HepG2 (cell line): ENCODE data around the gene DNTTIP2. TPM values are rescaled to one million over a fixed set of nuclear protein-coding genes. Genes with fewer than 3 reads are reported as not detected.

Source experiments
- ATAC-seq: fragments of 200-7000 bp; cut with Tn5 transposase; 3 replicates; pipeline ENCODE4 v1.9.1; 2020; ENCODE audit warnings: mild to moderate bottlenecking, moderate library complexity
- BruUV-seq: library from RNA; stranded (reverse); fragments of 400-500 nt; replicated peaks from 2 replicates; lab custom pipeline; 2021; lab: Mats Ljungman, UMichigan
- CTCF ChIA-PET: fragments of 300-600 bp; formaldehyde crosslinking; extraction: SDS; loops from one replicate; lab custom pipeline; 2021; ENCODE audit warnings: low total read pairs, inconsistent platforms, low intra/inter-chr PET ratio; lab: Yijun Ruan, JAX
- POLR2A ChIA-PET: fragments of 350-600 bp; sonication (Branson Sonifier 250); formaldehyde crosslinking; loops from one replicate; lab custom pipeline; 2020; ENCODE audit warnings: antibody characterized with exemption, inconsistent platforms; lab: Yijun Ruan, JAX
- DNase-seq: peaks from one replicate; pipeline ENCODE4 v3.0.0-alpha.2; 2015; ENCODE audit warnings: low spot score
- FAIRE-seq: peaks from 3 replicates; lab custom pipeline; 2011; peaks lifted over from hg19 to GRCh38; lab: Jason Lieb, UNC
- H2AFZ ChIP-seq: one replicate; pipeline ENCODE4 v1.6.1; 2011; ENCODE audit warnings: low read length, inconsistent platforms
- H3K27ac ChIP-seq: fragments of 300-600 bp; 3 replicates; pipeline ENCODE4 v1.8.0; 2011; ENCODE audit warnings: mixed run types, mild to moderate bottlenecking, mixed read lengths, low read length, inconsistent platforms; ENCODE audit not compliant: insufficient read depth; ENCODE audit errors: extremely low read length
- H3K27me3 ChIP-seq, 2 experiments: fragments of 200-600 bp in 1 of 2; 2 replicates in 1 of 2; 3 replicates in 1 of 2; pipeline versions ENCODE4 v1.6.0 to v1.8.0; 2011; ENCODE audit warnings: low read length in 2 of 2, mild to moderate bottlenecking in 2 of 2, moderate library complexity in 2 of 2, inconsistent platforms in 1 of 2; ENCODE audit not compliant: insufficient read depth in 2 of 2, control insufficient read depth in 1 of 2
- H3K36me3 ChIP-seq, 2 experiments: fragments of 200-600 bp in 1 of 2; replicated peaks in 1 of 2; 2 replicates in 1 of 2; 3 replicates in 1 of 2; pipeline versions ENCODE4 v1.5.1 to v1.8.0; 2011; ENCODE audit warnings: low read length in 2 of 2, inconsistent platforms in 1 of 2; ENCODE audit not compliant: insufficient read depth in 2 of 2, control insufficient read depth in 1 of 2
- H3K4me1 ChIP-seq: 2 replicates; pipeline ENCODE4 v1.5.1; 2012; ENCODE audit warnings: low read length, inconsistent platforms; ENCODE audit not compliant: insufficient read depth
- H3K4me2 ChIP-seq: 2 replicates; pipeline ENCODE4 v1.6.0; 2011; ENCODE audit warnings: low read depth, low read length, inconsistent platforms
- H3K4me3 ChIP-seq, 3 experiments: fragments of 200-600 bp in 1 of 3; sonication (generic), shearing (Covaris generic) in 1 of 3; replicated peaks in 1 of 3; 2 replicates each; pipeline ENCODE4 v1.5.1; 2011 to 2016; ENCODE audit warnings: low read length in 3 of 3, inconsistent platforms in 2 of 3, low read depth in 2 of 3, mild to moderate bottlenecking in 2 of 3, control low read depth in 1 of 3, mixed read lengths in 1 of 3; ENCODE audit not compliant: insufficient read depth in 1 of 3
- H3K79me2 ChIP-seq: one replicate; pipeline ENCODE4 v1.6.1; 2011; ENCODE audit warnings: low read length, inconsistent platforms; ENCODE audit not compliant: insufficient read depth
- H3K9ac ChIP-seq: 2 replicates; pipeline ENCODE4 v1.6.0; 2011; ENCODE audit warnings: mild to moderate bottlenecking, low read depth, low read length, inconsistent platforms; ENCODE audit not compliant: insufficient read depth
- H3K9me3 ChIP-seq: 2 replicates; pipeline ENCODE4 v1.5.1; 2012; ENCODE audit warnings: mild to moderate bottlenecking, low read length
- H4K20me1 ChIP-seq: 2 replicates; pipeline ENCODE4 v1.6.0; 2011; ENCODE audit warnings: inconsistent platforms, mild to moderate bottlenecking, low read length, moderate library complexity; ENCODE audit not compliant: insufficient read depth
- ELF3 ChIP-seq: IDR thresholded peaks from 2 replicates; pipeline ENCODE4 v1.6.1; 2016; ENCODE audit warnings: missing genetic modification reagents, missing compliant biosample characterization
- ETV5 ChIP-seq: IDR thresholded peaks from 2 replicates; pipeline ENCODE4 v1.6.1; 2018; ENCODE audit warnings: missing biosample characterization, missing genetic modification reagents, inconsistent platforms, borderline replicate concordance
- ZNF230 ChIP-seq: sonication (generic); formaldehyde crosslinking; IDR thresholded peaks from 2 replicates; pipeline ENCODE4 v1.4.0; 2020; ENCODE audit warnings: mild to moderate bottlenecking, missing genetic modification reagents
- WGBS: methylation state at CpG from one replicate; pipeline ENCODE4 v1.1.6; 2017; ENCODE audit warnings: low lambda C conversion rate; 5-methylcytosine and 5-hydroxymethylcytosine counted together
- in situ Hi-C: cut with HindIII; loops from 2 replicates; pipeline ENCODE4 v1.10.0; 2017; ENCODE audit warnings: low pct_unique_long_range_greater_than_20kb; ENCODE audit not compliant: extremely low pct_ligation_motif_present
- intact Hi-C: fragments of 100-400 bp; cut with micrococcal nuclease; formaldehyde crosslinking; loops from one replicate; pipeline ENCODE4 v1.10.0; 2022; ENCODE audit not compliant: unreplicated experiment
- microRNA counts: library from miRNA; unstranded; fragments of <30 nt; microRNA quantifications from one replicate; lab custom pipeline; 2015
- microRNA-seq: library from miRNA; unstranded; fragments of <30 nt; microRNA quantifications from one replicate; pipeline ENCODE4, GENCODE V29; 2020
- polyA plus RNA-seq, 8 experiments: library from polyadenylated mRNA; depleted of rRNA in 3 of 8; stranded (reverse) in 7 of 8; unstranded in 1 of 8; fragments of >200 nt; fragmentation: Illumina TruSeq in 4 of 8; extraction: Trizol in 4 of 8; gene quantifications; 2 replicates each; pipeline versions ENCODE4 v1.2.1 to v1.2.3, GENCODE V29; 2011 to 2016; ENCODE audit warnings: low read depth in 4 of 8, missing spikeins in 1 of 8, mixed read lengths in 1 of 8; ENCODE audit not compliant: insufficient read depth in 1 of 8
- small RNA-seq, 3 experiments: library from RNA; depleted of rRNA; stranded (forward); fragments of <200 nt; gene quantifications; one replicate each; pipeline ENCODE3, GENCODE V24; 2012; ENCODE audit warnings: low read depth in 2 of 3, low replicate concordance in 1 of 3; ENCODE audit not compliant: insufficient read length in 3 of 3, insufficient read depth in 2 of 3
- total RNA-seq, 5 experiments: library from RNA; depleted of rRNA; stranded (reverse); fragments of >200 nt; fragmentation: Illumina TruSeq; extraction: Trizol; gene quantifications; 2 replicates each; pipeline ENCODE4 v1.2.3, GENCODE V29; 2016; ENCODE audit warnings: low read depth in 1 of 5

The DNTTIP2 gene
- total and polyA plus RNA-seq, 2 of the 13 experiments (the other 11 are each of a cell fraction or from before 2014, with no cell fraction given) = 11.4 to 63.3 TPM

DNA sequence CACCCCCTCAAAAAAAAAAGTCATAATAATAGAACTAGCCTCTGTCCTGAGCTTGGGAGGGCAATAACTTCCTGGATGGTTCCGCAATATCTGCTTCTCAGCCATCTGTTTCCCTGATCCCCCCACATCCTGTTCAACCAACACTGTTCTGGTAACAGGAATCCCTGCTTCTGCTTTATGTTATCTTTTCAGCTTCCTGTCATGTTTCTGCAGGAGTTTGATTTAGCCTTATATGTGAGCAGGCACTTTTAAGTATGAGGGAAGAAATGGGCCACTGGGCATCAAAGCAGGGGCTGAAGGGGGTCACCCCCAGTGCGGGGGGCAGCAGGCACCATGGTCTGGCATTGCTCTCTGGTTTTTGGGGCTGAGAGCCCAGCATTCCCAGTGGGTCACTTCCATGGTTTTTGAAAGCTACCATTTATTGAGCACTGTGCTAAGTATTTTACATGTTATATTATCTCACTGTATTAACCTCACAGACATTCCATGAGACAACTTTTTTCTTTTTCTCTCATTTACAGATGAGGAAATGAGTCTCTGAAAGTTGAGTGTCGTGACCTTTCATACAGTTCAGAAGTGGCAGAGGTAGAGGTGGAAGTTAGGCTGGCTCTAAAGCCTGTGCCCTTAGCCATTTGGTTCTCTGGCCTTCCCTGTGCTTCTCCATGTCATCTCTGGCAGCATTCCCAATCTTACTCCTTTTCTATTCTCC is 61.9 kb downstream of the DNTTIP2 start:
- no peaks in the 10 kb centered on the region for H3K36me3 ChIP-seq
- BruUV-seq = no TSS peak
- H3K9ac ChIP-seq = no peak overlapping the region
- ATAC-seq (no peak; the same call in 2 of the 3 replicates), DNase-seq (peak; percentile 29), FAIRE-seq (no peak)
- H3K4me3 ChIP-seq = no peak overlapping the region
- in situ Hi-C loops = no loop called here
- ChIA-PET CTCF (interaction anchor here (7.1 kb wide), 1 partner anchor 187 kb away, joined by 89 read pairs; no protein-coding TSS in a partner anchor), POLR2A (interaction anchor here (0.9 to 2.3 kb wide), 3 partner anchors 29 to 199 kb away, joined by 3 to 8 read pairs (median 4); no protein-coding TSS in a partner anchor)
- H2AFZ ChIP-seq = no peak overlapping the region
- no peak overlapping the region for H3K27ac ChIP-seq
- no peak overlapping the region for H3K4me2 ChIP-seq
- H3K9me3 ChIP-seq = no peaks in the 10 kb centered on the region
- H3K79me2 ChIP-seq = no peaks in the 10 kb centered on the region
- H4K20me1 ChIP-seq = no peaks in the 10 kb centered on the region
- 62% methylated on average over 3 of the region's 3 CpGs for WGBS
- no peaks in the 10 kb centered on the region for H3K27me3 ChIP-seq
- intact Hi-C loops = no loop called here
- H3K4me1 ChIP-seq = peaks cover 30% of the 10 kb centered on the region
- TF ChIP-seq ETV5 = peak; percentile 63; the same call in 1 of the 2 replicates
- TF ChIP-seq ELF3 (CRISPR knock-in tag) = peak; percentile 57; the same call in 1 of the 2 replicates
- TF ChIP-seq ZNF230 (CRISPR knock-in tag) = no peak

MicroRNA genes within 50 kb of the gene (microRNA counts, 767-probe panel; counts per million panel counts)
- not detected for microRNA hsa-miR-760 (lab: Ali Mortazavi, UCI)

Small RNAs within 50 kb of the gene (microRNA-seq; reads per million reads assigned to microRNA genes)
- 63.0 reads per million, percentile 70 among the genes with 10 or more reads in this experiment for gene MIR760

Small RNAs within 50 kb of the gene (small RNA-seq; reads per million reads assigned to genes)
- gene AL117351.2 (0 reads per million in 3 experiments), gene MIR760 (0 to 0.33 (median 0.10) reads per million in 3 experiments)

Other genes starting within 250 kb of the DNTTIP2 start
- gene BCAR3, start 197.4 kb downstream of the DNTTIP2 start, total RNA-seq (2016; rRNA removed; fragmentation: Illumina TruSeq; extraction: Trizol) = 4.8 and 5.5 TPM in 2 replicates
- 3.6 and 5.4 TPM in 2 replicates for gene BCAR3, start 197.4 kb downstream of the DNTTIP2 start, polyA plus RNA-seq (2011; rRNA removed)
- 28.1 and 29.9 TPM in 2 replicates for gene GCLM, start 30.2 kb upstream of the DNTTIP2 start, total RNA-seq (2016; rRNA removed; fragmentation: Illumina TruSeq; extraction: Trizol)
- gene GCLM, start 30.2 kb upstream of the DNTTIP2 start, polyA plus RNA-seq (2011; rRNA removed) = 8.0 and 8.7 TPM in 2 replicates
- 0.13 and 0.24 TPM in 2 replicates for gene ABCA4, start 241.9 kb upstream of the DNTTIP2 start, total RNA-seq (2016; rRNA removed; fragmentation: Illumina TruSeq; extraction: Trizol)
- gene ABCA4, start 241.9 kb upstream of the DNTTIP2 start, polyA plus RNA-seq (2011; rRNA removed) = 0.57 and 0.67 TPM in 2 replicates